A673 (cell line): ENCODE measurements around the gene ENO4. TPM values are rescaled to one million over a fixed set of nuclear protein-coding genes. Genes with fewer than 3 reads are reported as not detected.

ENCODE experiments used
- BruUV-seq: library from RNA; stranded (reverse); fragments of 400-500 nt; replicated peaks from 2 replicates; lab custom pipeline; 2021; lab: Mats Ljungman, UMichigan
- CTCF ChIA-PET: fragments of 300-600 bp; sonication (Branson Sonifier 250); formaldehyde crosslinking; loops from one replicate; lab custom pipeline; 2022; ENCODE audit warnings: antibody characterized with exemption; lab: Charles Lee
- POLR2A ChIA-PET: fragments of 300-600 bp; sonication (Branson Sonifier 250); formaldehyde crosslinking; loops from one replicate; lab custom pipeline; 2022; ENCODE audit warnings: antibody characterized with exemption; ENCODE audit not compliant: low non-redundant PET; lab: Charles Lee
- DNase-seq: peaks from one replicate; pipeline ENCODE4 v3.0.0-alpha.2; 2015; ENCODE audit warnings: low spot score
- H3K27ac ChIP-seq: fragments of 200-600 bp; sonication (generic); 2 replicates; pipeline ENCODE4 v1.5.1; 2016; ENCODE audit warnings: mixed run types, low read depth, mild to moderate bottlenecking, mixed read lengths, antibody characterized with exemption, low read length; ENCODE audit not compliant: poor library complexity, severe bottlenecking
- H3K27me3 ChIP-seq: fragments of 200-600 bp; sonication (generic); replicated peaks from 2 replicates; pipeline ENCODE4 v1.6.1; 2017; ENCODE audit warnings: mixed run types, low read depth, mild to moderate bottlenecking, mixed read lengths, antibody characterized with exemption, low read length; ENCODE audit not compliant: insufficient read depth, poor library complexity
- H3K36me3 ChIP-seq: fragments of 200-600 bp; sonication (generic); 2 replicates; pipeline ENCODE4 v1.6.1; 2016; ENCODE audit warnings: mixed run types, mild to moderate bottlenecking, mixed read lengths, antibody characterized with exemption, low read length; ENCODE audit not compliant: insufficient read depth, poor library complexity, severe bottlenecking
- H3K4me1 ChIP-seq: fragments of 200-600 bp; sonication (generic); 2 replicates; pipeline ENCODE4 v1.6.1; 2017; ENCODE audit warnings: mixed run types, mild to moderate bottlenecking, mixed read lengths, antibody characterized with exemption, low read length; ENCODE audit not compliant: insufficient read depth, poor library complexity, severe bottlenecking
- H3K4me3 ChIP-seq: fragments of 200-600 bp; sonication (generic); 2 replicates; pipeline ENCODE4 v1.5.1; 2016; ENCODE audit warnings: low read depth, mixed run types, mild to moderate bottlenecking, mixed read lengths, low read length; ENCODE audit not compliant: poor library complexity, severe bottlenecking
- H3K9me3 ChIP-seq: fragments of 200-600 bp; sonication (generic); 2 replicates; pipeline ENCODE4 v1.6.1; 2016; ENCODE audit warnings: mixed run types, low read depth, mild to moderate bottlenecking, mixed read lengths, antibody characterized with exemption, low read length; ENCODE audit not compliant: poor library complexity, severe bottlenecking
- EZH2 ChIP-seq: fragments of 200-600 bp; sonication (generic); IDR thresholded peaks from 2 replicates; pipeline ENCODE4 v1.6.1; 2017; ENCODE audit warnings: borderline replicate concordance, low read depth, mild to moderate bottlenecking, mixed read lengths, antibody characterized with exemption, low read length; ENCODE audit not compliant: poor library complexity, severe bottlenecking
- intact Hi-C: fragments of 100-400 bp; cut with micrococcal nuclease; formaldehyde crosslinking; loops from one replicate; pipeline ENCODE4 v1.10.0; 2022; ENCODE audit not compliant: unreplicated experiment
- total RNA-seq: library from RNA; stranded (reverse); gene quantifications from 2 replicates; pipeline ENCODE4 v1.2.3, GENCODE V29; 2021
- TF ChIP-seq, protein P1 (sequence below): fragments of 300-800, 200-600 bp; sonication (generic); conservative IDR thresholded peaks from 2 replicates; pipeline ENCODE4 v1.5.1; 2017; ENCODE audit warnings: low read depth, mild to moderate bottlenecking, antibody characterized with exemption, low read length, moderate library complexity, mixed read lengths

ENO4 gene
- total RNA-seq, 1 experiment from 2014 or later, result 0.28 TPM

GRCh38 chr10:116910910-116911309 lies 61.6 kb downstream of the ENO4 start:
- no TSS peak for BruUV-seq
- DNase-seq, result no peak
- Histone ChIP-seq H3K27ac (no peak overlapping the region), H3K9me3 (no peaks in the 10 kb centered on the region), H3K4me1 (peaks cover 17% of the 10 kb centered on the region), H3K4me3 (no peak overlapping the region), H3K36me3 (peaks cover 14% of the 10 kb centered on the region), H3K27me3 (no peaks in the 10 kb centered on the region)
- TF ChIP-seq, protein P1, sequence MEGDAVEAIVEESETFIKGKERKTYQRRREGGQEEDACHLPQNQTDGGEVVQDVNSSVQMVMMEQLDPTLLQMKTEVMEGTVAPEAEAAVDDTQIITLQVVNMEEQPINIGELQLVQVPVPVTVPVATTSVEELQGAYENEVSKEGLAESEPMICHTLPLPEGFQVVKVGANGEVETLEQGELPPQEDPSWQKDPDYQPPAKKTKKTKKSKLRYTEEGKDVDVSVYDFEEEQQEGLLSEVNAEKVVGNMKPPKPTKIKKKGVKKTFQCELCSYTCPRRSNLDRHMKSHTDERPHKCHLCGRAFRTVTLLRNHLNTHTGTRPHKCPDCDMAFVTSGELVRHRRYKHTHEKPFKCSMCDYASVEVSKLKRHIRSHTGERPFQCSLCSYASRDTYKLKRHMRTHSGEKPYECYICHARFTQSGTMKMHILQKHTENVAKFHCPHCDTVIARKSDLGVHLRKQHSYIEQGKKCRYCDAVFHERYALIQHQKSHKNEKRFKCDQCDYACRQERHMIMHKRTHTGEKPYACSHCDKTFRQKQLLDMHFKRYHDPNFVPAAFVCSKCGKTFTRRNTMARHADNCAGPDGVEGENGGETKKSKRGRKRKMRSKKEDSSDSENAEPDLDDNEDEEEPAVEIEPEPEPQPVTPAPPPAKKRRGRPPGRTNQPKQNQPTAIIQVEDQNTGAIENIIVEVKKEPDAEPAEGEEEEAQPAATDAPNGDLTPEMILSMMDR, result no peak
- no peak for TF ChIP-seq EZH2
- POLR2A ChIA-PET, result no interaction called here
- intact Hi-C loops, result no loop called here
- CTCF ChIA-PET, result no interaction called here

DNA sequence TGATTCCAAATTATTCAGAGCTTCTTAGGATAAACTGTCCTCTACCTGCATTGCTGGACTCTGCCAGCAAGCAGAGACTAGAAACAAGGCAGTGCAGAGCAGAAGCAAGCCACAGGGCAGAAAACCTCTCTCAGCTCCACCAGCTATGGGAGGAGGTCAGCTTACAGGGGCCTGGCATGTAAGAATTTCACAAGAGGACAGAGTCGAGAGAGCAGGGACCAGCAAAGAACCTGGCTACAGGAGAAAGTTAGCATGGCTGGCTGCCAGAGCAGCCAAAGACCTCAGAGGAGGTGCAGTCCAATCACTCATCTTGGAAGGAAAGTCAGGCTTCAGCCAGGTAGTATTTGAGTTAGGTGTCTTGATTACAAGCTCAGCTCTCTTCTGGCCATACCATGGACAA lies 62.9 kb downstream of the ENO4 start:
- DNase-seq, result no peak
- no peak for TF ChIP-seq EZH2
- TF ChIP-seq, protein P1, result no peak
- Histone ChIP-seq H3K4me1 (peaks cover 17% of the 10 kb centered on the region), H3K36me3 (peaks cover 12% of the 10 kb centered on the region), H3K27ac (no peak overlapping the region), H3K27me3 (no peaks in the 10 kb centered on the region), H3K9me3 (no peaks in the 10 kb centered on the region), H3K4me3 (no peak overlapping the region)
- ChIA-PET CTCF (no interaction called here), POLR2A (no interaction called here)
- intact Hi-C loops, result no loop called here
- BruUV-seq, result no TSS peak

DNA sequence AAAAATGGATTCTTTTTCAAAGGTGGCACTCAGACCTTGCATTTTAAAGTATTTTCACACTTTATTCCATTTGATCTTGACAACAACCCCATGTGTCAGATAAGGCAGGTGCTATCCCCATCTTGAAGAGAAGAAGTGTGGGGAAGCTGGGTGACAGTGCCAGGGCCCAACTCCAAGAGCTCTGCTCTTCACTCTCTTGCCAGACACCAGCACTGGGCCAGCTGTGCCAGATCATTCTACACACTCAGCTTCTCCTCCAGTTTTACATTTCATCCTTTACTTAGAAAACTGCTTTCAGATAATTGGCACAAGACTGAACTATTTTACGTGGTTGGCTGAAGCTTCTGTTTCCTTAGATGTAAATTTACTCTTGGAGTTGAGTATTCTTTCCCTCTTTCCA lies 64.4 kb downstream of the ENO4 start:
- Histone ChIP-seq H3K9me3 (no peaks in the 10 kb centered on the region), H3K4me1 (peaks cover 5% of the 10 kb centered on the region), H3K4me3 (no peak overlapping the region), H3K27me3 (no peaks in the 10 kb centered on the region), H3K27ac (no peak overlapping the region), H3K36me3 (peaks cover 16% of the 10 kb centered on the region)
- POLR2A ChIA-PET, result no interaction called here
- intact Hi-C loops, result no loop called here
- TF ChIP-seq, protein P1, result no peak
- no peak for TF ChIP-seq EZH2
- no peak for DNase-seq
- CTCF ChIA-PET, result no interaction called here
- no TSS peak for BruUV-seq
